ENCODE data around the gene DBF4B. TPM values are rescaled to one million over a fixed set of nuclear protein-coding genes. Genes with fewer than 3 reads are reported as not detected.
A peak's percentile ranks its signal among the peaks of the same experiment; 100 is the strongest.

DBF4B gene
- total and polyA plus RNA-seq, 10 of the 15 experiments (the other 5 are each of a cell fraction or from before 2014, with no cell fraction given) = 2.4 to 24.6 (median 16.9) TPM

DNA sequence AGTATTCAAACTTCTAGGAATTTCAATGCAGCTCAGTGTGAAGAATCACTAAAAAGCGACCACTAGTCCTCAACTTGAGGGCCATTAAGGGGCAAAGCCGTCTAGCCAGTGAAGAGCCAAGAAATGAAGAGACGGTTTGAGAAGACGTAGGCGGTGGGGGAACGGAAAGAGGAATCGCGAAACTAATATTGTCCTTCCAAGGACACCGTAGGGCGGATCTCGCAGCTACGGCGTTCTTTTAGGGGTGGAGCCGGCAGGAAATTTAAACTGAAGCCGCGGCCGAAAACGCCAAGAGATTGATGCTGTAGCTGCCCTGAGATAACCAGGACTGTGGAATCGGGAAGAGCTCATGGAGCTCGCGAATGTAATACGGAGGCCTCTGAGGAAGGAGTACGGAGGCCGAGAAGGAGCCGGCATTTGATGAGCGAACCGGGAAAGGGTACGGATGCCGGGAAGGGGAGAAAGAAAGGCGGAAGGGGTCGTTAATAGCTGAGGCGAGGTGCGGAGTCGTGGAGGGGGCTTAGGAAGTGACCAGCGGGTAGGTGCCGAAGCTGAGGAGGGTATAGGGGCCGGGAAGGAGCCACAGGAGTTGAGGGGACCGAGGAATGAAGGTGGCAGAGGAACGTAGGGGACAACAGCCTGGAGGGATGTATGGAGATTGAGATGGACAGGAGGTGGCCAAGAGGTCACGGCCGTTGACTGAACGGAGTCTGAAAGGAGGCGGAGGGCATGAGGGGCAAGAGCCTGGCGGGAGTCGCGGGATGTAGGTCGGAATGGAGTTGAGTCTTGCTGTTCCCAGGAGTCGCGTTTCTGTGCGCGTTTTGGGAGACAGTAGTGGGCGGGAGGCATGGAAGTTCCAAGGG lies at the start of gene DBF4B (continued):
- TF ChIP-seq USF2 (IDR thresholded peaks at IDR 0.05; ENCODE audit: borderline replicate concordance, low read depth, low read length) (no peak), TCF3 (IDR thresholded peaks at IDR 0.05; ENCODE audit: borderline replicate concordance, insufficient read depth, low read depth, low read length) (no peak), SIN3A (IDR thresholded peaks at IDR 0.05; ENCODE audit: low read depth, low read length) (peak; percentile 99), TCF7 (IDR thresholded peaks at IDR 0.05; ENCODE audit: borderline replicate concordance) (no peak), ZNF207 (IDR thresholded peaks at IDR 0.05; ENCODE audit: borderline replicate concordance) (peak; percentile 92), KLF5 (IDR thresholded peaks at IDR 0.05; ENCODE audit: partially characterized antibody) (no peak), KDM1A (IDR thresholded peaks at IDR 0.05; ENCODE audit: borderline replicate concordance) (no peak), NR2C2 (IDR thresholded peaks at IDR 0.05; ENCODE audit: borderline replicate concordance, control insufficient read depth, insufficient read length, low read depth) (no peak), MYB (IDR thresholded peaks at IDR 0.05; ENCODE audit: borderline replicate concordance, low read depth, low read length) (no peak; the same call in 1 of the 2 replicates), ATF2 (IDR thresholded peaks at IDR 0.05; ENCODE audit: low read length) (no peak), NR2F1 (conservative IDR thresholded peaks at IDR 0.05) (0 out of 2 replicates have a peak, but pooled peaks have one; percentile 15), MEF2A (IDR thresholded peaks at IDR 0.05; ENCODE audit: insufficient read depth, low read depth, low read length) (no peak)
- TF ChIP-seq, protein P1, sequence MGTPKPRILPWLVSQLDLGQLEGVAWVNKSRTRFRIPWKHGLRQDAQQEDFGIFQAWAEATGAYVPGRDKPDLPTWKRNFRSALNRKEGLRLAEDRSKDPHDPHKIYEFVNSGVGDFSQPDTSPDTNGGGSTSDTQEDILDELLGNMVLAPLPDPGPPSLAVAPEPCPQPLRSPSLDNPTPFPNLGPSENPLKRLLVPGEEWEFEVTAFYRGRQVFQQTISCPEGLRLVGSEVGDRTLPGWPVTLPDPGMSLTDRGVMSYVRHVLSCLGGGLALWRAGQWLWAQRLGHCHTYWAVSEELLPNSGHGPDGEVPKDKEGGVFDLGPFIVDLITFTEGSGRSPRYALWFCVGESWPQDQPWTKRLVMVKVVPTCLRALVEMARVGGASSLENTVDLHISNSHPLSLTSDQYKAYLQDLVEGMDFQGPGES (IDR thresholded peaks at IDR 0.05) = no peak
- TF ChIP-seq, protein P2, sequence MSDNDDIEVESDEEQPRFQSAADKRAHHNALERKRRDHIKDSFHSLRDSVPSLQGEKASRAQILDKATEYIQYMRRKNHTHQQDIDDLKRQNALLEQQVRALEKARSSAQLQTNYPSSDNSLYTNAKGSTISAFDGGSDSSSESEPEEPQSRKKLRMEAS (IDR thresholded peaks at IDR 0.05; ENCODE audit: low read depth, low read length) = no peak; the same call in 1 of the 2 replicates

All from GM12878 (cell line).